GM12873 (cell line): ENCODE measurements around the gene LAMP2.

Experiments
- CTCF ChIP-seq: IDR thresholded peaks from 2 replicates; pipeline ENCODE4 v1.5.1; 2012; ENCODE audit warnings: low read depth, mild to moderate bottlenecking, moderate library complexity, low read length, control low read depth; ENCODE audit not compliant: insufficient read depth; ENCODE audit errors: missing control alignments

LAMP2 gene

GRCh38 chrX:120468825-120469525 lies at the start of gene LAMP2:
TSS of gene LAMP2 (minus strand) at chrX:120469296. CDS start at chrX:120469169, 127 bp downstream.
- TF ChIP-seq CTCF, result no peak

GRCh38 chrX:120517936-120518335 lies 48.8 kb upstream of the LAMP2 start:
- TF ChIP-seq CTCF, result no peak

DNA sequence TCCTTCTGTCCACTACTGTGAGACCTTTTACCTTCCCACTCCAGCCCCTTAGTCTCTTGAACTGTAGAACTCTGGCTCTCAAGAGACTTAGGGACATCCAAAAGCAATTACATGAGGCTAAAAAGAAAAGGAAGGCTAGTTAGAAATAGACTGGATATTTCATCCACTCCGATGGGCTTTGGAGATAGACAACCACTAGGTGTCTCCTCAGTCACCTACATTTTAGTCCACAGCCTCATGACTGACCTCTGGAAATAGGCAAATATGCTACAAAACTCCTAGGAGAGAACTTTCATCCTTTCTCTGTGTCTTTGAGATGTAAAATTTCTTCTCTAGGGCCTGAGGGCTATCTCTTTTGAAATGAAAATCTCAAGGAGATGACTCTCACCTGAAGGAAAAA lies 45.1 kb upstream of the LAMP2 start:
- peak; percentile 48 for TF ChIP-seq CTCF

- TF ChIP-seq CTCF, result no peak
Observed at GRCh38 chrX:120512627-120513026, 43.5 kb upstream of the LAMP2 start.

GRCh38 chrX:120512222-120512621 lies 43.1 kb upstream of the LAMP2 start:
- no peak for TF ChIP-seq CTCF

DNA sequence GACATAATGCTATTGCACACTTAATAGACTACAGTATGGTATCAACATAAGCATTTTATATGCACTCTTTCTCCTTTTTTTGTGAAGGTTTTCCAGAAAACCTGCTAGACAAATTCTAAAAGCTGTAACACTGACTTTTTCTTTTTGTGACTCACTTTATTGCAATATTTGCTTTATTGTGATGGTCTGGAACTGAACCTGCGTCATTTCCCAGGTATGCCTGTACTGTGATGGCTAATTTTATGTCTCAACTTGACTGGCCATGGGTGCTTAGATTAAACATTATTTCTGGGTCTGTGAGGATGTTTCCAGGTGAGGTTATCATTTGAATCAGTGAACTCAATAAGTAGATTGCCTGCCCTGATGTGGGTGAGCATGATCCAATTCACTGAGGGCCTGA lies 35.5 kb upstream of the LAMP2 start:
- TF ChIP-seq CTCF, result no peak

DNA sequence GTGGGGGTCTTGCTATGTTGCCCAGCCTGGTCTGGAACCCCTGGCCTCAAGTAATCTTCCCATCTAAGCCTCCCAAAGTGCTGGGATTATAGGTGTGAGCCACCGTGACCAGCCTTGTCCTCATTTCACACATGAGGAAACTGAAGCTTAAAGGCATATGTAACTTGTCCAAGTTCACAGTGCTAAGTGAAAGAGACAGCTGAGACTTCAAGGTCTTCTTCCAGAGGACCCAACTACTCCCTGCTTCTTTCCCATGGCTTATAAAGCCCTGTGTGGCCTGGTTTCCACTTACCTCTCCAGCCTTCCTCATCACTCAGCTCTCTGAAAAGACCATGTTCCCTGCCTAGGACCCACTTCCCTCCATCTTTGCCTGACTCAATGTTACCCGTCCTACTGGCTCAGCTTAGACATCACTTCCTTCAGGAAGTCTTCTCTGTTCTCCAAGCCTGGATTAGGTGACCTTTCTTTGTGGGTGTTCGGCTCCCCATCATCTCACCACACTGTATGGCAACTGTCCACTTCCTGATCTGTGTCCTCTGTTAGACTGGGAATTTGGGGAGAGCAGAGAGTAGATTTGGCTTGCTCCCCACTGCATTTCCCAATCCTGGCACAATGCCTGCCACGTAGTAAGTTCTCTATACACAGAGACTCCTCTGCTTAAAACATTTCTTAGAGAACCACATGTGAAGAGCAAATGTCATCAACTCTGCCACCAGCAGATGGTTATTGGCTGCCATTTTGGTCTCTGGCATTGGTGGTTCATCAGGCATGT lies 30.4 kb upstream of the LAMP2 start:
- TF ChIP-seq CTCF, result no peak
